ENCODE measurements around the gene ARMC5.

GRCh38 chr16:31474773-31475738 is 15.8 kb downstream of the ARMC5 start:
- TF ChIP-seq CTCF (IDR thresholded peaks at IDR 0.05) (no peak), POLR2A (IDR thresholded peaks at IDR 0.05; ENCODE audit: low read depth) (no peak)

Data from esophagus muscularis mucosa (tissue), 3 donors.